Measurements from ENCODE around the gene SFSWAP. TPM values are rescaled to one million over a fixed set of nuclear protein-coding genes. Genes with fewer than 3 reads are reported as not detected.
A peak's percentile ranks its signal among the peaks of the same experiment; 100 is the strongest.

The SFSWAP gene
- total and polyA plus RNA-seq, 2 of the 8 experiments (the other 6 are each of a cell fraction or from before 2014, with no cell fraction given) = 36.5 to 49.5 TPM

GRCh38 chr12:131830335-131830913 is 119.5 kb downstream of the SFSWAP start:
- Histone ChIP-seq H3K23me2 (ENCODE audit: low read depth, low read length) (peaks cover 16% of the 10 kb centered on the region; the same call in 1 of the 2 replicates), H3K18ac (ENCODE audit: extremely low read depth, low read length) (peak overlapping the region; percentile 48; the same call in 1 of the 2 replicates), H4K8ac (ENCODE audit: extremely low read depth, insufficient read depth, low read length) (peak overlapping the region; percentile 83), H2BK120ac (replicated peaks; ENCODE audit: low read depth, low read length) (no peak overlapping the region), H3K56ac (replicated peaks; ENCODE audit: insufficient read length, low read depth, low read length) (no peak overlapping the region), H3K4me2 (ENCODE audit: insufficient read depth in 1 of 2, low read depth in 2 of 2, low read length in 2 of 2) (peak overlapping the region; percentile 57 to 92), H3K9me3 (ENCODE audit: insufficient read depth in 2 of 2, low read depth in 1 of 2, low read length in 1 of 2) (no peaks in the 10 kb centered on the region), H3K4me1 (replicated peaks in 1 of 4; ENCODE audit: control insufficient read depth in 3 of 4, insufficient read depth in 4 of 4, low read length in 3 of 4) (peaks cover 0 to 25% (median 15%) of the 10 kb centered on the region in 4 experiments; a peak in 6 of 7 replicates), H2BK12ac (ENCODE audit: low read depth, low read length) (no peak overlapping the region), H3K27ac (ENCODE audit: low read depth, low read length) (no peak overlapping the region), H3K9ac (replicated peaks in 1 of 4; ENCODE audit: extremely low read depth in 1 of 4, low read depth in 3 of 4, low read length in 3 of 4) (peak overlapping the region in 1 of 4 experiments; percentile 13; a peak in 3 of 7 replicates), H2BK15ac (ENCODE audit: low read length) (no peak overlapping the region), H3K14ac (ENCODE audit: insufficient read length) (no peak overlapping the region), H3K4me3 (ENCODE audit: extremely low read depth in 1 of 4, insufficient read depth in 2 of 4, low read depth in 3 of 4, low read length in 4 of 4) (peak overlapping the region; percentile 43 to 68 (median 58)), H3K36me3 (ENCODE audit: control insufficient read depth in 2 of 4, insufficient read depth in 4 of 4, low read length in 3 of 4) (no peaks in the 10 kb centered on the region; a peak in 1 of 8 replicates), H2AFZ (ENCODE audit: low read length) (no peak overlapping the region), H4K91ac (replicated peaks; ENCODE audit: insufficient read length, low read length) (no peak overlapping the region), H2BK20ac (ENCODE audit: low read length) (no peak overlapping the region), H3K79me1 (ENCODE audit: low read depth, low read length) (peaks cover 2% of the 10 kb centered on the region; the same call in 1 of the 2 replicates), H4K20me1 (replicated peaks in 1 of 2; ENCODE audit: control insufficient read depth in 1 of 2, insufficient read depth in 2 of 2, low read length in 2 of 2) (peaks cover 5 to 24% of the 10 kb centered on the region in 2 experiments), H3K27me3 (replicated peaks in 1 of 4; ENCODE audit: control insufficient read depth in 3 of 4, extremely low read depth in 1 of 4, insufficient read depth in 3 of 4, low read length in 3 of 4) (peaks cover 2 to 17% (median 13%) of the 10 kb centered on the region in 4 experiments; a peak in 6 of 7 replicates), H2AK5ac (ENCODE audit: low read depth, low read length) (no peak overlapping the region), H3K4ac (replicated peaks; ENCODE audit: insufficient read length, low read depth, low read length) (no peak overlapping the region), H3K79me2 (ENCODE audit: control insufficient read depth in 1 of 2, insufficient read depth in 2 of 2, low read length in 2 of 2) (peaks cover 0 to 30% of the 10 kb centered on the region in 2 experiments; a peak in 1 of 4 replicates), H3K23ac (ENCODE audit: insufficient read length) (no peak overlapping the region), H2BK5ac (ENCODE audit: low read depth, low read length) (peak overlapping the region; percentile 60; the same call in 1 of the 2 replicates), H4K5ac (ENCODE audit: insufficient read length, low read depth, low read length) (peak overlapping the region; percentile 38)
- DNase-seq (ENCODE audit: low read depth in 1 of 2, low spot score in 2 of 2) (peak in 1 of 2 experiments; percentile 77), FAIRE-seq (no peak)
- WGBS, 2 experiments (ENCODE audit: extremely low coverage in 1 of 2, insufficient coverage in 1 of 2, insufficient read length in 1 of 2, insufficient replicate concordance in 2 of 2, low coverage in 1 of 2, low lambda C conversion rate in 2 of 2, missing lambda C conversion rate in 1 of 2) = 1% methylated on average over 32 of the region's 50 CpGs; no CpG with 5 or more reads in 1 of the 2 experiments
- ChIA-PET CTCF (ENCODE audit: partially characterized antibody) (interaction anchor here (0.9 to 1.3 kb wide), 5 partner anchors 14 to 714 kb away, joined by 3 to 4 read pairs (median 3); no protein-coding TSS in a partner anchor), POLR2A (ENCODE audit: partially characterized antibody) (interaction anchor here (1.0 to 1.5 kb wide), 8 partner anchors 10 to 119 kb away, joined by 3 to 4 read pairs (median 3); partner anchors contain the start of gene SFSWAP)
- no peak for TF ChIP-seq MAX (IDR thresholded peaks at IDR 0.05)
- no peak for TF ChIP-seq GABPA (IDR thresholded peaks at IDR 0.05; ENCODE audit: borderline replicate concordance, insufficient read depth, low read length)
- TF ChIP-seq YY1 (IDR thresholded peaks at IDR 0.05; ENCODE audit: low read depth, low read length) = no peak
- TF ChIP-seq ASH2L (IDR thresholded peaks at IDR 0.05; ENCODE audit: low read length) = peak; percentile 15
- TF ChIP-seq POLR2A (IDR thresholded peaks at IDR 0.05; ENCODE audit: control extremely low read depth in 1 of 2, low read depth in 2 of 2, low read length in 2 of 2) = peak in 1 of 2 experiments; percentile 41; a peak in 1 of 3 replicates
- TF ChIP-seq CTBP2 (IDR thresholded peaks at IDR 0.05; ENCODE audit: borderline replicate concordance, insufficient read depth, insufficient read length, low read length) = no peak
- no peak for TF ChIP-seq ATF2 (IDR thresholded peaks at IDR 0.05; ENCODE audit: low read length)
- TF ChIP-seq TAF7 (optimal IDR thresholded peaks at IDR 0.05; ENCODE audit: borderline replicate concordance, low read depth, low read length) = no peak
- TF ChIP-seq E2F6 (IDR thresholded peaks at IDR 0.05) = peak; percentile 21; the same call in 1 of the 2 replicates
